Pancreas (tissue), 10 donors: ENCODE data around the gene PLPP4. TPM values are rescaled to one million over a fixed set of nuclear protein-coding genes. Genes with fewer than 3 reads are reported as not detected.

Experiments used
- ATAC-seq, 4 donors: fragments of 200-7000 bp; cut with Tn5 transposase; one replicate each; pipeline versions ENCODE4 v1.8.0 to v1.9.1; 2020; ENCODE audit warnings: mild to moderate bottlenecking in 4 of 4, moderate library complexity in 4 of 4
- DNase-seq, 6 donors: peaks; one replicate each; pipeline ENCODE4 v3.0.0-alpha.2; 2020
- FAIRE-seq: peaks from 2 replicates; lab custom pipeline; 2012; peaks lifted over from hg19 to GRCh38; lab: Jason Lieb, UNC
- H3K27ac ChIP-seq, 4 donors: fragments of 200-600 bp; sonication (generic); 1 replicate in 3 of 4; 2 replicates in 1 of 4; pipeline versions ENCODE4 v1.5.0 to v1.8.0; 2020
- H3K27me3 ChIP-seq, 4 donors: fragments of 200-600 bp; one replicate each; pipeline ENCODE4 v1.8.0; 2021
- H3K36me3 ChIP-seq, 3 donors: fragments of 200-600 bp; sonication (generic) in 1 of 3; one replicate each; pipeline versions ENCODE4 v1.5.0 to v1.8.0; 2020 to 2021
- H3K4me1 ChIP-seq, 3 donors: fragments of 200-600 bp; one replicate each; pipeline ENCODE4 v1.8.0; 2021
- H3K4me3 ChIP-seq, 4 donors: fragments of 200-600 bp; sonication (generic) in 2 of 4; one replicate each; pipeline versions ENCODE4 v1.5.0 to v1.8.0; 2020 to 2021
- H3K9me3 ChIP-seq, 4 donors: fragments of 200-600 bp; one replicate each; pipeline ENCODE4 v1.8.0; 2021
- WGBS, 2 donors: extraction: QIAGEN DNeasy Blood & Tissue Kit; methylation state at CpG; one replicate each; pipeline ENCODE4 v1.1.7; 2013; 5-methylcytosine and 5-hydroxymethylcytosine counted together
- intact Hi-C, 3 donors: fragments of 100-400 bp; cut with DNase I; formaldehyde crosslinking; loops; one replicate each; pipeline versions ENCODE4 v1.11.1 to v1.14.2; 2022
- polyA plus RNA-seq, 2 donors: library from polyadenylated mRNA; stranded (reverse); fragments of 200-250 nt; gene quantifications; one replicate each; pipeline ENCODE4 v1.2.3, GENCODE V29; 2013
- total RNA-seq, 6 donors: library from RNA; stranded (reverse); fragmentation: NEBNext Ultra II Directional in 4 of 6; extraction: Animal tissue kit (Norgen Biotek cat#: 25700) in 4 of 6; gene quantifications; one replicate each; pipeline versions ENCODE4 v1.2.1 to v1.2.4, GENCODE V29; 2021 to 2023
- TF ChIP-seq, protein P1 (sequence below), 4 donors: fragments of 200-600 bp; sonication (generic) in 3 of 4; IDR thresholded peaks; one replicate each; pipeline versions ENCODE4 v1.5.0 to v1.8.0; 2021; ENCODE audit warnings: antibody characterized with exemption in 4 of 4
- donor health status: healthy with polysubstance abuse.
- donor health status: DM: no; HTN: no; CAD: no; lungs with moderate emphysema.
- donor health status: DM: no; HTN: no; CAD: no.
- donor health status: control.
- donor health status: control.
- donor health status: Bipolar disorder and iron deficiency.
- donor health status: DM: yes; HTN: yes; CAD: no.
- donor health status: DM: no; HTN: no; CAD: no.
- donor health status: DM: no; HTN: no; CAD: no.
- donor health status: DM: yes; HTN: yes; CAD: no.

Gene PLPP4
- total and polyA plus RNA-seq, 8 donors, result 0.07 to 1.7 (median 0.08) TPM; not detected in 5

DNA sequence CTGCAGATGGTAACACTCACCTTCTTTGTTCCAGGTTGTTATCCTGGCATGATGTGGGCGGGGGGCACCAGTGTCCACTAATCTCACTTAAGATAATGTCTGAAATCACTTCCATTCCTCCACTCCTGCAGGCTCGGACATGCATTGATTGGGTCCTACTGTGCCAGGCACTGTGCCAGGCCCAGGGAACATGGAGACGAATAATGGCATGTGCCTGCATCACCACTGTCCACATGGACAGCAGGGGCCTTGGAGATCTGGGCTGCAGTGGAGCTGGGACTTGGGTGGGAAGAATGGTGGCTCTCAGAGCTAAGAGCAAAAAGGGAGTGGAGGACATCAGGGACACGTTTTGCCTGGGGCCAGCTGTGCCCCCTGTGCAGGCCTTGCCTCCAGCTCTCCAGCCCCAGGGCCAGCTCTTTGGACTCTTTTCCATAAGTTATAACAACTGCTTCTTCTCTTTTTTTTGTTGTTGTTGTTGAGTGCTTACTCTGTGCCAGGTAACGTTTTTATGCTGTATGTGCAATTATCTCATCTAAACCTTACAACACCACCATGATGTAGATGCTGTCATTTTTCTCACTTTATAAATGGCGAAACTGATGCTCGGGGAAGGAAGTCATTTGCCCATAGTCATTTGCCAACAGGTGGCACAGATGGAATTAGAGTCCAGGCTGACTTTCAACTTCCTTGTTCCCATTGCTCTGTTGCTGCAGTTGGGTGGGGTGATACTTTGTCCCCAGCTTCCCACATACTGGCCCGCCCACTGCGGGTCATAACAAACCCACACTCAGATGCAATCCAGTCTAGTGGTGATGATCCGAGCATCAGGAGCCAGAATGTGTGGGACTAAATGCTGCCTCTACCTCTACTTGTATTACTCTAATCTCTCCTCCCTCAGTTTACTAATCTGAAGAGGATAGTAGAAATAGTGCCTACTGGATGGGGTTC, 19.1 kb downstream of the PLPP4 start:
- intact Hi-C loops, result no loop called here
- TF ChIP-seq, protein P1, sequence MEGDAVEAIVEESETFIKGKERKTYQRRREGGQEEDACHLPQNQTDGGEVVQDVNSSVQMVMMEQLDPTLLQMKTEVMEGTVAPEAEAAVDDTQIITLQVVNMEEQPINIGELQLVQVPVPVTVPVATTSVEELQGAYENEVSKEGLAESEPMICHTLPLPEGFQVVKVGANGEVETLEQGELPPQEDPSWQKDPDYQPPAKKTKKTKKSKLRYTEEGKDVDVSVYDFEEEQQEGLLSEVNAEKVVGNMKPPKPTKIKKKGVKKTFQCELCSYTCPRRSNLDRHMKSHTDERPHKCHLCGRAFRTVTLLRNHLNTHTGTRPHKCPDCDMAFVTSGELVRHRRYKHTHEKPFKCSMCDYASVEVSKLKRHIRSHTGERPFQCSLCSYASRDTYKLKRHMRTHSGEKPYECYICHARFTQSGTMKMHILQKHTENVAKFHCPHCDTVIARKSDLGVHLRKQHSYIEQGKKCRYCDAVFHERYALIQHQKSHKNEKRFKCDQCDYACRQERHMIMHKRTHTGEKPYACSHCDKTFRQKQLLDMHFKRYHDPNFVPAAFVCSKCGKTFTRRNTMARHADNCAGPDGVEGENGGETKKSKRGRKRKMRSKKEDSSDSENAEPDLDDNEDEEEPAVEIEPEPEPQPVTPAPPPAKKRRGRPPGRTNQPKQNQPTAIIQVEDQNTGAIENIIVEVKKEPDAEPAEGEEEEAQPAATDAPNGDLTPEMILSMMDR (IDR thresholded peaks at IDR 0.05), result no peak
- no peaks in the 10 kb centered on the region for H3K27me3 ChIP-seq
- no peak overlapping the region for H3K4me3 ChIP-seq
- WGBS, 2 donors, result 66 to 74% methylated on average over 10 of the region's 10 CpGs
- H3K36me3 ChIP-seq, result no peaks in the 10 kb centered on the region
- H3K9me3 ChIP-seq, result no peaks in the 10 kb centered on the region
- no peaks in the 10 kb centered on the region for H3K4me1 ChIP-seq
- FAIRE-seq, result no peak
- no peak for DNase-seq
- no peak overlapping the region for H3K27ac ChIP-seq
- ATAC-seq, result no peak

DNA sequence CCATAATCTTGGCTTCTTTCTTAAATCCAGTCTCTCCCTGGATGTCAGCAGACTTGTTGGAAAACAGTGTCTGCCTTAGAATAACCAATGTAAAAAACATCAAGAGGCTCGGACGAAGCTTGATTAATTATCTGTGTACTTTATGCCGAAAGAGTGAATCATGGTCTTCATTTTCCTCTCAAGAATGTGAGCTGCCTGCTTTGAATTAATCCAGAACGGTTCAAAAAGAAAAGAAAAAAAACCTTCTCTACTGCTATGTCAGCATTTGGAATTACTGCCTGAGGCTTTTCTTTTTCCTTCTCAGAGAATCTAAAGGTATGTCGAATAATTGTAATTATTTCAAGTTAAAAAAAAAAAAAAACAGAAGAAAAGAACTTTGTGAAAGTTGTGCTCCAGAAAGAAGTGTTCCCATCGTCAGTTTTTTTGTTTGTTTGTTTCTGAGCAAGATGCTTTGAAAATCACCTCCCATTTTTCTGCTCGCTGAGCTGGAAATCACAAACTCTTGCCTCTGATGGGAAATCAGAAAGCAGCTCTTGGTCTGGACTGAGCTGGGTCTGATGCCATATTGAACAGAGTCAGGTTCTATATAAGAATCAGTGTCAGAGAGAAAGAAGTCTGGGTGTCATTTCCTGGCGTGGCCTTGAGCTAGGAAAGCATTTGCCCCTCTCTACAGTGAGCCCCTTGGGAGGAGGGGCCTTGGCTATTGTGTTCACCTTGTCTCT, 20.2 kb downstream of the PLPP4 start:
- DNase-seq, result no peak
- no peak overlapping the region for H3K4me3 ChIP-seq
- H3K36me3 ChIP-seq, result no peaks in the 10 kb centered on the region
- TF ChIP-seq, protein P1 (IDR thresholded peaks at IDR 0.05), result no peak
- 33 to 34% methylated on average over 8 of the region's 8 CpGs for WGBS, 2 donors
- H3K27ac ChIP-seq, result no peak overlapping the region
- no peaks in the 10 kb centered on the region for H3K27me3 ChIP-seq
- no peak for ATAC-seq
- intact Hi-C loops, result no loop called here
- FAIRE-seq, result no peak
- no peaks in the 10 kb centered on the region for H3K9me3 ChIP-seq
- no peaks in the 10 kb centered on the region for H3K4me1 ChIP-seq

DNA sequence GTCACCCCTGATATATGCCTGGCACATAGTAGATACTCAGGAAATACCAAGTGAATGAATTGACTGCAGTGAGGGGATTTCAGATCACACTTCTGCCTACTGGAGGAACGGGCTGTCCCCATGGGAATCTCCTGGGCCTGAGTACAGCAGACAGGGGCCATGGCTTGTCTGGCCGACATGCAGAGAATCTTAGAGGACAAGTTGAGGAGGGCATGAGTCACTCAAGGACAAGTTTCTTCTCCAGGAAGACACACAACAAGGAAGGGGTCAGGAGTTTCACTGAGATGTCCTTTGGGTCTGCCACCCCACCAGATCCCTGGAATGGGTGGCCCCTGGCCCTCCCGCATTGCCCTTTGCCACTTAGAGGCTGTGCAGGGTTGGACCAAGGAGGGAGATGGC, 20.7 kb downstream of the PLPP4 start:
- H3K4me3 ChIP-seq, result no peak overlapping the region
- FAIRE-seq, result no peak
- ATAC-seq, result no peak

DNA sequence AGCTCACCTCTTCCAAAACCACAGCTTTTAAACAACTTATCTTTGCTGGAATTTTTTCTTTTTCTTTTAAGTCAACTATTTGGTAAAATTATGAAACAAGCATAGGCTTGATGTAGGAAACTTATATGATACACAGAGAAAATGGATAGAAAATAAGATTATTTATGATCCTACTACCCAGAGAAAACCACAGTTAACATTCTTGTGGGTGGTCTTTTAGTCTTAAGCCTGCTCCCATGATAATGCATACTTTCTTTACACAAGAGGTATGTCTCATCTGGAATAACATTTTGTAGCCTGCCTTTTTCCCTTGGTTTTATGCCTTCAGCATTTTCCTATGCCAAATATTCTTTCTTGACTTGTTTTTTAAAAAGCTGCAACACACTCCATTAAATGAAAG, 21.4 kb downstream of the PLPP4 start:
- H3K36me3 ChIP-seq, result no peaks in the 10 kb centered on the region
- H3K4me1 ChIP-seq, result no peaks in the 10 kb centered on the region
- no peaks in the 10 kb centered on the region for H3K9me3 ChIP-seq
- DNase-seq (no peak), ATAC-seq (no peak), FAIRE-seq (no peak)
- H3K27ac ChIP-seq, result no peak overlapping the region
- H3K4me3 ChIP-seq, result no peak overlapping the region
- intact Hi-C loops, result no loop called here
- TF ChIP-seq, protein P1 (IDR thresholded peaks at IDR 0.05), result no peak
- H3K27me3 ChIP-seq, result no peaks in the 10 kb centered on the region

More for the DNA sequence above, 20.7 kb downstream of the PLPP4 start:
- Histone ChIP-seq H3K27ac (no peak overlapping the region), H3K27me3 (no peaks in the 10 kb centered on the region), H3K36me3 (no peaks in the 10 kb centered on the region), H3K9me3 (no peaks in the 10 kb centered on the region), H3K4me1 (no peaks in the 10 kb centered on the region)
- 72 to 81% methylated on average over 3 of the region's 3 CpGs for WGBS, 2 donors
- intact Hi-C loops, result no loop called here
- no peak for DNase-seq
- TF ChIP-seq, protein P1 (IDR thresholded peaks at IDR 0.05), result no peak
